RCC 7860 (cell line): Measurements from ENCODE around the gene MGRN1.
A peak's percentile ranks its signal among the peaks of the same experiment; 100 is the strongest.

Experiments
- DNase-seq: peaks from one replicate; pipeline ENCODE4 v3.0.0-alpha.2; 2015; ENCODE audit warnings: low spot score
- FAIRE-seq: peaks from 2 replicates; lab custom pipeline; 2012; peaks lifted over from hg19 to GRCh38; lab: Jason Lieb, UNC

The MGRN1 gene

DNA sequence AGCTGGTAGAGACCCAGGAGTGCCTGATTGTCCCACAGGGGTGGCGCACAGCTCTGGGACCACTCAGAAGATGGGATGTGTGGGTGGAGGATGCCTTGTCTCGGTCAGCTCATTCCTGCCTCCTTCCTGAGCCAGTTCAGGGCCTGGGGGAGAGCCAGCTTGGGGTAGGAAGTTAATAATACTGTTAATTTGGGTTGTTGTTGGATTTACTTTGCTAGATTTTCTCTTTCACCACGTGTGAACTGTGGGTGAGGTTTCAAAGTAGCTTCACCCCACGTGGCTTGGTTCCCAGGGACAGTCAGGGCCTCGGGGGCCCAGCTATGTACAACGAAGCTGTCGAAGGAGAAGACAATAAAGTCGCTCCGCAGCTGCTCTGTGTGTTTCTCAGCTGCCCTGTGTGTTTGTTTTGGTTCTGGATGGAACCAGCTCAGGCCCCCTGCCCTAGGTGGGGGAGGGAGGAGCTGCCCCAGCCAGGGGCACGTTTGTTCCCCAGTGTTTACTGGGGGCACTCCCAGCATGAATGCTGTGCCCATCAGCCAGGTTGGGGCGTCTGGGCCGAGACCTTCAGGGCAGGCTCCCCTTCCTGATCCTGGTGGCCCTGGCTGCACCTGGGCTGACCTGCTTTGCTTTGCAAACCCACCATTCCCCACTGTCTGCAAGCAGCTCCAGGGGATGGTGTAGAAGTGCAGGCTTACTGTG lies 71.0 kb downstream of the MGRN1 start:
- FAIRE-seq (no peak), DNase-seq (no peak)

DNA sequence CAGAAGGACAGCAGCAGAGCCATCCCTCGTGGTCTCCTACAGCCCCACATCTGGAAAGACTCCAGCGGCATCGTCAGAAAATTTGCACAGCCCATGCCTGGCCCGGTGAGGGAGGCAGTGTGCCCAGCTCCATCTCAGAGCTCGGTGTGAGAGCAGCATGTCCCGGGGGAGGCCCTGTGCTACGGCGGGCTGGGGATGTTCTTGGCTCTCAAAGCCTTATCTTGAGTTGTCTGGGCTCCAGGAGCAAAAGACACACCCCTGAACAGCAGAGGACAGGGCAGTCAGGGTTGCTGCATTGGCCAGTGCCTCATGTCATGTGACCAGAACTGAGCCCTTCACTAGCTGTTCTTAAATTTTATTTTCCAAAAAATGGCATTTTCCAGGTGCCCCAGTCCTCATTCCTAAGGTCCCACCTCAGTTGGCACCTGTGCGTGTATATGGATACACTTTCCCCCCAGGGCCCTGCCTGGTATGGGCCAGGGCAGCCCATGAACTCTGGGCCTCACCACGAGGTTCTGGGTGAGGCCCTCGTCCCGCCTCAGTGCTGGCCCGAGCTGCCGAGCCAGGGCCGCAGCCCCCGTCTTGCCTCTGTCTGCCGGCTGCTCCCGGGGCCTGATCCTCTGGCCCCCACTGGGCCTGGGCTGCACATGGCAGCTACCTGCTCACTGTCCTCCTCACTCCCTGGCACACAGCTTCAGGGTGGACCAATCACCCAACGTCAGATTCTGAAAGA lies 71.7 kb downstream of the MGRN1 start:
- FAIRE-seq (no peak), DNase-seq (no peak)

DNA sequence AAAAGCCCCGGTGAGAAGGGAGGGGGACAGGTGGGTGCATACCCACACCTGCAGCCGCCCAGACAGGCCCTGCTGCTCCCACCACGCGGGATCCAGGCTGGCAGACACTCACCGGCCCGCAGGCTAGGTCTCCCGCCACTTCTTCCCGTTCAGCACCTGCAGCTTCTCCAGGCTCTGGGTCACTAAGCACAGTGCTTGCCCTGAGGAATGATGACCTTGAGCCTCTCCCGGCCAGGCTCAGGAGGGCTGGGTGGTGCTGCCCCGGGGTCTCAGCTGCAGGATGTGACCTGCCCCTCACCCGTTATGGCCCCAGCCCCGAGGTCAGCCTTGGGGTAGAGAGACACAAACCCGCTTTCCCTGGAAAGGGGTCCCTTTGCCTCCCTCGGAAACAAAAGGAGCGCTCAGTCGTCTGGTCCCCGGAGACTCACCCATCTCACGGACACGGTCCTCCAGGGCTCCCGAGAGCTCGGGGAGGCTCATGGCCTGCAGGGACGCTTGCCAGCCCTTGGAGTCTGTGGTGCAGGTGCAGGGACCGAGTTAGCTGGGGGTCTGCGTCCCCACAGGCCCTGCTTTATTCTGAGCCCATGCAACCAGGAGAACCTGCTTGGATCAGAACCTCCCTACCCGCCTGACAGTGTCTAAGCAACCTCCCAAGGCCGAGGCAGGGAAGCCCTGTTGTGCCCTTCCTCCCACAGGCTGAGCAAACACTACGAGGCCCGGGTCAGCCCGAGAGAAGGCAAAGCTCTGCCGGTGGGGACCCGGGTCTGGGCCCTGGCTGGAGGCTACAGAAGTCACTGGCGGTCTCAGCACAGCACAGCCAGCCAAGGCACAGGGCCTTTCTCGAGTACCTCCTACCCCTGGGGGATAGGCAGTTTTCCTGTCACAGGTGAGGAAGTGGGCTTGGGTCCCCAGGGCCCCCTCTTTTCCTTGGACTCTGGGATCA lies 72.5 kb downstream of the MGRN1 start:
- DNase-seq = no peak
- FAIRE-seq = no peak

DNA sequence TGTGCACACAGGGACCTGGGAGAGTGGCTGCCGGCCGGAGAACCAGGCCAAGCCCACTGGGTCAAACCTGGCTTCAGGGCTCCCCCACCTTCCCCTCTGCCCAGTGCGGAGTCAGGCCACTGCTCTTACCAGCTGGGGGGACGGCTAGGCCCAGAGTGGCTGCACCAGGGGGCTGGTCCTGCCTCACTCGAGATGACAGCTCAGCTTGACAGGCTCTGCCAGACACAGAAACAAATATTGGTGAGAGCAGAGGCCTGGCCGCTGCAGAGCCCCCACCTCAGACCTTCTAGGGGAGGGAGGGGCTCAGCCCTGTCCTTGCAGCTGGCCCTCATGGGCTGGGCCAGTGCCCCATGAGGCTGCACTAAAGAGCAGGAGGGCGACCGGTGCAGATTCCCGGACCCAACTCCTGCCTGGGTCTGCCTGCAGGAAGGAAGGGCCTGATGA lies 73.2 kb downstream of the MGRN1 start:
- DNase-seq (no peak), FAIRE-seq (no peak)

DNA sequence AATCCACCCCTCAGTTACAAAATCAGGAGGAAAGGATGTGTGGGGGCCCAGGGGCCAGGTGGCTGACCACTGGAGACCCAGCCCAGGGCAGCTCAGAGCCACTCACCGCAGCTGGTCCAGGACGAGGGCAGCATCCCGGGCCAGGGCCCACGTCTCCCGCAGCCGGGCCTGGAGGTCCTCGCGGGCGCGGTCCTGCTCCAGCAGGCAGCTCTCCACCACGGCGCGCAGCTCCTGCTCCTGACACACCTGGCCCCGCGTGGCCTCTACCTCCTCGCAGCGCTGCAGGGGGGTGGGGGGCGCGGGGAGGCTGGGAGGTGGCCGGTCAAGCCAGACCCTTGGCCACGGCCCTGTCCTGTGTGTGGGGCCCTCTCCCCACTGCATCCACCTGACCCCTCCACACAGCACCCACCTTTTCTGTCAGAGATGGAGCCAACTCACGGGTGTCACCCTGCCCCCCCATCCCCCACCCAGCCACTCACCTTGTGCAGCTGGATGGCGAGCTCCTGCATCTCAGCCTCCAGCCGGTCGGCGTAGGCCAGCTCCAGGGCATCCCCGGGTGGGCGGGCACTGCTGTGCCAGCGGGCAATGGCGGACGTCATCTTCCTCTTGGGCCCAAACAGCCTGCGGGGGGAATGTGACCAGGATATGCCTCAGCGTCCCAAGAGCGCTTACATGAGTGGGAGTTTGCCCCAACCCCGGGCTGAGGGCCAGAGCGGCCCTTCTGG lies 73.9 kb downstream of the MGRN1 start:
- no peak for FAIRE-seq
- DNase-seq = no peak

DNA sequence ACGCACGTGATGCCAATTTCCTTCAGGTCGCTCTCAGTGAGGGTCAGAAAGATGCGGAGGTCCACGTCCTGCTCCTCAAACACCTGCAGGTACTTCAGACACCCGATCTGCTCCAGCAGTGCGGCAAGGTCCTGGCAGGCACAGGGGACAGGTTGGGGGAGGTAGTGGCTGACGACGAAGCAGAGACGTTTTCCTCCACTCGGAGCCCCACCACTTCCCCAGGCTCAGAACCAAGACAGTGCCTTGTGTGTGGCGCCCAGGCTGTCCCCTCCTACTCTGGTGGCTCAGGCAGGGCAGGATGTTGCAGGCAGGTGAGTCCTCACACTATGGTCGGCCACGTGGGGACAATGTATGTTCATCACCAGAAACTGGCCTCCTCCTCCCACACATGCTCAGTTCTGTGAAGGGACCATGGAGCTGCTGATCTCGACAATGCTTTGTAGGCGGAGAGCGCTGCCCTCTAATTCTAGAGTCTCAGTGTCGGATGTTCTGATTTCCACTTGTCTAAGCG lies 74.5 kb downstream of the MGRN1 start:
- no peak for FAIRE-seq
- no peak for DNase-seq

DNA sequence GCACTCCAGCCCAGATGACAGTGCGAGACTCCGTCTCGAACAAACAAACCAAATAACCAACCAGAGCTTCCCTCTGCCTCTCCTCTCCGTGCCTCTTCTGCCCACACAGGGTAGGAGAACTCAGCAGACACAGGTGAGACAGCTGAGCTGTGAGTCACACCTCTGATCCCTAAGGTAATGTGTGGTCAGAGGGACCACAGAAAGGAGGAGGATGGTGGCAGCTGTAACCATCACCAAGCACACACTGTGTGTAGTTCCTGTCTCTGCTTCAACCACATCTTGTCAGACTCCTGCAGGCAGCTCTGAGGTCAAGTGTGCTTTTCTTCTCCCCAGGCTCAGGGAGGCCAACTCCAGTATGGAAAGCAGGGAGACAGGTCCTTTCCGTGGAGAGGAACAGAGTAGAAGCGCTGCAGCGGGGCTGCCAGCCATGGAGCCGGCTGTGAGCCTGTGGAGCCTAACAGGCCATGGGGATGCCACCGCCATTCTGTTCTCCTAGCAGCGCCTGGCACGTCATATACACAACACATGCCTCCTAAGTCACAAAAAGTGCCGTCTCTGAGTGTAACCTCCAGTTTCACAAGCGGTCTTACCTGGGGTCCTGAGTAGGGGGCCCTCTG lies 75.9 kb downstream of the MGRN1 start:
- DNase-seq (no peak), FAIRE-seq (no peak)

DNA sequence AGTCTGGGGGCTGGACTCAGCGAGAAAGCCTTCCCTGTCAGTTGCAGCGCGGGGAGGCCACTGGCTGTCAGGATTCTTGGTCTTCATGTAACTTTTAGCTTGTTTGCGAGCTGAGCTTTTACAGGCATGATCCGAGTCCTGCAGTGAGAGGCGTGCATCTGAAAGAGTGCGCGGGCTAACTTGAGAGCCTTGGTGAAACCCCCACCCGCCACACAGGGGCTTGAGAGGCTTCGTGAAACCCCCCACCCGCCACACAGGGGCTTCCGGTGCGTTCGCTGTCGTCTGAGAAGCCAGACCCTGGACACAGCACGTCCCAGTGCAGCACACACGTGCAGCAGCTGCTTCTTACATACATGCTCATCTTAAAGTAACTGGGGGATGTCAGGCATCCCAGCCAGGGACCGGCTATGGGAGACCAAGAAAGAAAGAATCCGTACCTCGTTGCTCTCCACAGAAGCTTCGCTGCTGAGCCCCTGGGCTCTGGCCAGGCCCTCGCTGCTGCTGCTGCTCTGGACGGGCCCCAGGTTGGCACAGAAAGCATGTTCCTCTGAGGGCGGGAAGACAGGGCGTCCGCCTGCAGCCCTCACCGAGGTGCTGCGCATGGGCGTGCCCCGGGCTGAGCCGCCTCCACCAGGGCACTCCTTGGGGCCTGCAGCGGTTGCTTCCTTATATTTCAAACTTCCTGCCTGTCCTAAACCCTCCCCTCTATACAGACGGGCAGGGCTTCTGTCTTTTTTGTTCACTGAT lies 76.5 kb downstream of the MGRN1 start:
- no peak for FAIRE-seq
- DNase-seq = no peak

DNA sequence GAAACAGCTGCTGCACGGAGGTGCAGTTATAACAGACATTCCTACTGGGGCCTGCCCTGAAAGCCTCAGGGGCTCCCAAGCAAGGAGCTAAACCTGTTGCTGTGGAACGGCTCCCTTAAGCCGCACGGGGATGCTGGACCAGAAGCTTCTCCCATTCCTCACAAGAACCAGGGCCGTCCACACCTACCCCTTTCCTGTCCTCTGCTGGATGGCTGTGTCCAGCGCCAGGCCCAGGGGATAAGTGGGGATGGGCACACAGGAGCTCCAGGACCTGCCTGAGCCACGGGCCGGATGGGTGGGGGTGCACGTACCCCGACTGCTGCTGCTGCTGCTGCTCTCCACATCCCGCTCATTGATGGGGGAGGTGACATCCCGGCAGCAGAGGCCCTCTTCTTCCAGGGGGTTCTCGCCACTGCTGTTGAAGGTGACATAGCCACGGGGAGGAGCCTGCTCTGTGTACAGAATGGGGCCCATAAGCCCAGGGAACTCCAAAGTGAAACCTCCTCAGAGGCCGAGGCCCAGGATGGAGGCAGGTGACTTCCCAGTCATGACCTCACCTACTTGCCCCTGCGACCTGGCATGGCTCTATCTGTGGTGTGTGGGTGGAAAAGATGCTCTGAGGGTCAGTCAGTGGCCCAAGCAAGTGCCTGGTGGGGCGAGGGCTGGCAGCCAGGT lies 77.3 kb downstream of the MGRN1 start:
- no peak for FAIRE-seq

DNA sequence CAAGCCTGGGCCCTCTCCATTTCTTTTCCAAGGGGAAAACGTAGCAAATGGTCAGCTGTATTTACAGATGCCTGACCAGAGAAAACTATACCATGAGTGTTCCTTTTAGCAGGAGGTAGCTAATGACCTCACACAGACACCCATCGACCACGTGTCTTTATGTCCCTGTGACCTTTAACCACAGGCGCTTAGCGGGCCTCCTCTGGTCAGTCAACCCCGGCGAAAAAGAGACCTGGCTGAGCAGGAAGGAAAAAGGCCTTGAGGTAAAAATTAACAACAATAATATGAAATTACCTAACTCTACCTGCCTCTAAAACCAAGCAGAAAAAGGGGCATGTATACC lies 77.8 kb downstream of the MGRN1 start:
- peak; percentile 69 for DNase-seq
- peak; percentile 88 for FAIRE-seq

More for the DNA sequence above, 77.3 kb downstream of the MGRN1 start:
- no peak for DNase-seq

DNA sequence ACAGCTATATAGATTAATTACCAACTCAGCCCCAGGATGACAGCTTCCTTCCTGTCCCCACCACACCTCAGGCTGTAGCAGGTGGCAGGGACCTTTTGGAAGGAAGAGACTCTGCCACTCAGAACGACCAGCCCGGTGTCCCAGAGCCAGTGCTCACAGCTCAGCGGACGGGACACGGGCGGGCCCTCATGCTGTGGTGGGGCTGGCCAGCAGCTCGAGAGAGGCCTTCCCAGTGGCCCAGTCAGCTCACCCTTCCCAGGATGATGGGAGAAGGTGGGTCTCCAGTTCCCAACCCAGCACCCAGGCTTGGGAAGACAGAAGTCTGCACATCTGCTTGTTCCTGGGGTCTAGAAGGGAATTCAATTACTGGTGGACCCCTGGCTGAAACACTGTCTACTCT lies 79.3 kb downstream of the MGRN1 start:
- FAIRE-seq (no peak), DNase-seq (no peak)

DNA sequence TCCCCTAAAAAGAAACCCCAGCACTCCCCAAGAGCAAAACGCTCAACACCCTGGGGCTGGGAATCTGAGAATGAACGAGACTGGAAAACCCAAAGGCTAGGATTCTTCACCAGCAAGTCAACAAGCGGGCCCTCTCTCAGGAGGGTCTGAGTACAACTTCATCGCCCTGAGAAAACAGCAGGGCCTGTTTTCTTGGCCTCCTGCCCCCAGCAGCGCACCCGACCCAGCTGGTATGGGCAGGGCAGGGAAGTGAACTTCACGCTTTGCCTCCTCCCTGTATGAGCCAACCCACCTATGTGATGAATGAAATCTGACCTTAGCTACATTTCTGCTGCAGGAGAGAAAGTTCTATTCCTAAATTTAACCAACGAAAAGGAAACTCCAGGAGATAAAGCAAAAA lies 79.9 kb downstream of the MGRN1 start:
- DNase-seq = no peak
- no peak for FAIRE-seq

DNA sequence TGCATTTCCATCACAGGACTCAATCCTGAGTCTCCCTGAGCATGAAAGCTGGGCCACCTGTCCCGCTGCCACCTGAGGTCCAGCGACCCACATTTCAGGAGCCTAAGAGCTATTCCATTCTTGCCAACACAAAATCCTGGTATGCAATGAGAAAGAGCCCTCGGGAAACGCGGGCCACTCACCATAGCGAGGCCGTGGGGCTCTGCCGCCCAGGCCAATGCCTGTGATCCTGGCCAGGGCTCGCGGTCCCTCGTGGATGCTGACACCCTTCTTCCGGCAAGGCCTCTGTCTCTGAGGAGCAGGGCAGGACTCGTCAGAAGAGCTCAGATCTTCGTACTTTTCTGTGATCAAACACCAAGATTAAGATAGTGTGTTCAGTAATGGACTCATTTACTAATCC lies 80.3 kb downstream of the MGRN1 start:
- FAIRE-seq (no peak), DNase-seq (no peak)

DNA sequence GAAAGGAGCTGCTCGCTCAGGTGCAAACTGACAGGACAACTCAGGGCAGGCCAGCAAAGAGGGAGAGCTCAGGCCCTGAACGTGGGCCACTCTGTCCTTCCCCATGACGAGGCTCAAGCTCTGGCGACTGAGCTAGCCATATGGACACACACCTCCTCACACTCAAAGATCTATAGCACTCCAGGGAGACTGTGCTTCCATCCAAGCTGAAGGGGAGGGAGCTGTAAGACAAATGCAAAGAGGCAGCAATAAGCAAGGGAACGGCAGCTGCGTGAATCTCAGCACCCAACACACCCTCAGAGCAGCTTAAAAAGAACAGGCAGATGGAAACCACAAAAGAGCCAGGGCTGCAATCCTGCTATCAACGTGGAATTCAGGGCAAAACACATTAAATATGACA lies 82.2 kb downstream of the MGRN1 start:
- DNase-seq (no peak), FAIRE-seq (no peak)

DNA sequence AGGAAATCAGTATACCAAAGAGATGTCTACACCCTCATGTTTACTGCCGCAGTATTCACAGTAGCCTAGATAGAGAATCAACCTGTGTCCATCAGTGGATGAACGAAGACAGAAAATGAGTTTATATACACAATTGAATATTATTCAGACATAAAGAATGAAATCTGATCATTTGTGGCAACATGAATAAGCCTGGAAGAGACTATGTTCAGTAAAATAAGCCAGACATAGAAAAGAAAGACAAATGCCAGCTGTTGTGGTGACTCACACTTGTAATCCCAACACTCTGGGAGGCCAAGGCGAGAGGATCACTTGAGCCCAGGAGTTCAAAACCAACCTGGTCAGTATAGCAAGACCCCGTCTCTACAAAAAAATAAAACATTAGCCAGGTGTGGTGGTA lies 84.9 kb downstream of the MGRN1 start:
- no peak for DNase-seq
- FAIRE-seq = no peak

DNA sequence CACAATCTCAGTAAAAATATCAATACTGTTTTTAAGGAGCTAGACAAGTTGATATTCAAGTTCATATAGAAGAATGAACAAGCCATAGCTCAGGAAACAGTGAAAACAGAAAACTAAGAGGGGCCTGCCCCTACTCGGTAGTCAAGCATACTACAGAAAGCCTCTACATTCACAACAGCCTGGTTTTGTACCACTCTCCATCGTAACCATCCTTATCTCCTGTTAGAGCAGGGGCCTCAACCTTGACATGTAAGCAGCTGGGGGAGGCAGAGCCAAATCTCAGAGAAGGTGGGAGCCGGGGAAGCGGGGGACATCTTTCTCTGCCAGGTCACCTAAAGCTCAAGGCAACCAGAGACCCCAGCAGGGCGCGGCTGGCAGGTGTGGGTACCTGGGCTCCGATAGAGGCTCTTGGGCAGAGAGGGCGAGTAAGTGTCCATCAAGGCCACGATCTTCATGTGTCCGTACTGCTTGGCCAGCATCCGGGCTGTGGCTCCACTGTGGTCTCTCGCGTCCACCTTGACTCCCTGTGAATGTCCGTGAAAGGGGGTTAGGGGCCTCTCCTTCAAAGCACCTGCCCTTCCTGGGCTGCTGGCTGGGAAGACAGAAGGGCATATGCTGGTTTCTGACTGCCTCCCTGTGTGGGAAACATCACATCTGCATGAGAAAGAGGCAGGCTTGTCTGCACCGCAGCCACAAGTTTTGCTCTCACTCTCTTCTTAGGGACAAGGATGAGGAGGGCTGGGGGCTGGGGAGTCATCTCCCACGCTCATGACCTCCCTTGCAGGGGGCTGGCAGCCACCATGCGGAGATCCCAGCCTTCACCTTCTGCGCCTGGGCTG lies 89.3 kb downstream of the MGRN1 start:
- FAIRE-seq (no peak), DNase-seq (no peak)

DNA sequence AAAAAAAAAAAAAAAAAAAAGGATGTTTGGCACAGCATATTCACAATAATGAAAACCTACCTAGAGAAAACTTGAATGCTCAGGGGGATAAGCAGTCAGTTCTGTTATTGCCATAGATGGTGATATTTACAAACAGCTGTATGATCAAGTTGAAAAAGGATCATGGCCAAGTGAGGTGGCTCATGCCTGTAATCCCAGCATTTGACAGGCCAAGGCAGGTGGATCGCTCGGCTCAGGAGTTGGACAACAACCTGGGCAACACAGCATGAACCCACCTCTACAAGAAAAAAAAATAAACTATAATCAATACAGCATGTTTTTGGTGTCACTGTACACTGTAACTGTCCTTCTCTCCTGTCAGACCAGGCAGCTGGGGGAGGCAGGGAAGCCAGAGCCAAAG lies 90.4 kb downstream of the MGRN1 start:
- DNase-seq (no peak), FAIRE-seq (no peak)

DNA sequence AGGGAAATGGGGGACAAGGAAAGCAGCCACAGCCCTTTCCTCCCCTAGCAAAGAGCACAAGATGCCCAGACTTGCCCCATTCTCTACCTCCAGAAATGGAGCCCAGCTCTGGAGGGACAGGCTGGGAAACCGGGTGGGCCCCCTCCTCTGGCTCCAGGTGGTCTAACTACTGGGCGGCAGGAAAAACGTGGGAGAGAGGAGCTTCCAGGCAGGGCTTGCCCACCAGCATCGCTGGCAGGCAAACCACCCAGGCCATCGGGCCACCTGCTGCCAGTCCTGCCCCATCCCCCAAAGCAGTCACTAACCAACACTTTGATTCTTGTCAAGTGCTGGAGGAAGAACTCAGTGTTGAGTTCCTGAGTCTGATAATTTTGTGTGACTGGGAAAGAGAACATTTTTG lies 93.8 kb downstream of the MGRN1 start:
- DNase-seq = no peak
- FAIRE-seq = no peak
